A549 (cell line): ENCODE measurements around the gene DPPA5. TPM values are rescaled to one million over a fixed set of nuclear protein-coding genes. Genes with fewer than 3 reads are reported as not detected.
"Not testable (repeated sequence)": the region's sequence is repeated elsewhere in the genome, so short reads cannot be mapped to it uniquely, and the experiment has no call there.

ENCODE experiments used
- ATAC-seq, 2 experiments: fragments of 200-7000 bp in 1 of 2; fragments of >200 bp in 1 of 2; cut with Nextera tagmentation in 1 of 2; cut with Tn5 transposase in 1 of 2; 3 replicates each; pipeline versions ENCODE4 v1.8.0 to v1.9.1; 2018 to 2020; ENCODE audit warnings: mild to moderate bottlenecking in 1 of 2, moderate library complexity in 1 of 2
- CTCF ChIA-PET: fragments of 300-600 bp; sonication (Branson Sonifier 250); formaldehyde crosslinking; extraction: SDS; loops from one replicate; lab custom pipeline; 2021; ENCODE audit warnings: antibody characterized with exemption, inconsistent platforms; lab: Yijun Ruan, JAX
- POLR2A ChIA-PET: fragments of 350-600 bp; formaldehyde crosslinking; extraction: SDS; loops from one replicate; lab custom pipeline; 2021; ENCODE audit warnings: antibody characterized with exemption, inconsistent platforms; lab: Yijun Ruan, JAX
- DNase-seq, 2 experiments: peaks; one replicate each; pipeline versions ENCODE4 v3.0.0 to v3.0.0-alpha.2; 2011 to 2016; ENCODE audit warnings: low read depth in 1 of 2, low spot score in 1 of 2
- FAIRE-seq: peaks from 2 replicates; lab custom pipeline; 2011; peaks lifted over from hg19 to GRCh38; lab: Jason Lieb, UNC
- H3K27ac ChIP-seq, 2 experiments: fragments of >200 bp; sonication (Bioruptor Twin); formaldehyde crosslinking; 3 replicates each; pipeline ENCODE4 v1.5.1; 2016 to 2017
- H3K4me1 ChIP-seq: fragments of >200 bp; sonication (Bioruptor Twin); formaldehyde crosslinking; 3 replicates; pipeline ENCODE4 v1.6.1; 2016
- H3K4me2 ChIP-seq: fragments of >200 bp; sonication (Bioruptor Twin); formaldehyde crosslinking; 3 replicates; pipeline ENCODE4 v1.6.1; 2016
- H3K4me3 ChIP-seq: fragments of >200 bp; sonication (Bioruptor Twin); formaldehyde crosslinking; 3 replicates; pipeline ENCODE4 v1.5.1; 2016
- H3K9me3 ChIP-seq: fragments of >200 bp; sonication (Bioruptor Twin); formaldehyde crosslinking; 3 replicates; pipeline ENCODE4 v1.6.1; 2016
- ATOH8 ChIP-seq: fragments of 250-450 bp; sonication (Bioruptor Pico); IDR thresholded peaks from 2 replicates; pipeline ENCODE4 v1.5.0; 2020; ENCODE audit warnings: low read depth, mild to moderate bottlenecking, moderate library complexity
- BHLHE40 ChIP-seq: IDR thresholded peaks from 2 replicates; pipeline ENCODE4 v1.6.1; 2012; ENCODE audit warnings: low read depth, low read length, inconsistent platforms
- CHD4 ChIP-seq: fragments of 200-600 bp; sonication (generic); IDR thresholded peaks from 2 replicates; pipeline ENCODE4 v1.6.1; 2016; ENCODE audit warnings: antibody characterized with exemption, mild to moderate bottlenecking, borderline replicate concordance
- EHF ChIP-seq: fragments of 250-450 bp; sonication (Bioruptor Pico); IDR thresholded peaks from 2 replicates; pipeline ENCODE4 v1.5.0; 2020; ENCODE audit warnings: mild to moderate bottlenecking
- EHMT2 ChIP-seq: fragments of 200-600 bp; sonication (generic); IDR thresholded peaks from 2 replicates; pipeline ENCODE4 v1.6.1; 2016; ENCODE audit warnings: antibody characterized with exemption, low read depth, mild to moderate bottlenecking, moderate library complexity
- FOSB ChIP-seq: fragments of 250-450 bp; sonication (Bioruptor Pico); IDR thresholded peaks from 2 replicates; pipeline ENCODE4 v1.5.0; 2020; ENCODE audit warnings: mild to moderate bottlenecking, moderate library complexity
- FOSL2 ChIP-seq, 2 experiments: fragments of 450-650 bp in 1 of 2; fragments of >200 bp in 1 of 2; sonication (Bioruptor Twin) in 1 of 2; formaldehyde crosslinking; IDR thresholded peaks; 2 replicates each; pipeline versions ENCODE4 v1.5.0 to v1.6.1; 2016 to 2020; ENCODE audit warnings: mild to moderate bottlenecking in 1 of 2, moderate library complexity in 1 of 2
- GATA3 ChIP-seq: IDR thresholded peaks from 2 replicates; pipeline ENCODE4 v1.6.1; 2012; ENCODE audit warnings: borderline replicate concordance
- HES2 ChIP-seq: fragments of >200 bp; sonication (Bioruptor Twin); formaldehyde crosslinking; IDR thresholded peaks from 2 replicates; pipeline ENCODE4 v1.6.1; 2016
- HMGXB4 ChIP-seq: fragments of 250-450 bp; sonication (Bioruptor Pico); IDR thresholded peaks from 2 replicates; pipeline ENCODE4 v1.5.0; 2021; ENCODE audit warnings: mild to moderate bottlenecking, moderate library complexity, borderline replicate concordance
- HOXB5 ChIP-seq: fragments of 250-450 bp; sonication (Bioruptor Pico); IDR thresholded peaks from 2 replicates; pipeline ENCODE4 v1.5.0; 2020; ENCODE audit warnings: mild to moderate bottlenecking, moderate library complexity
- KDM1A ChIP-seq: fragments of 200-600 bp; sonication (generic); IDR thresholded peaks from 2 replicates; pipeline ENCODE4 v1.6.1; 2016; ENCODE audit warnings: low read depth, mild to moderate bottlenecking
- KDM5A ChIP-seq: fragments of 200-600 bp; sonication (generic); IDR thresholded peaks from 2 replicates; pipeline ENCODE4 v1.6.1; 2016; ENCODE audit warnings: antibody characterized with exemption, mild to moderate bottlenecking
- MAFK ChIP-seq: fragments of 450-650 bp; IDR thresholded peaks from 2 replicates; pipeline ENCODE4 v1.6.1; 2014; ENCODE audit not compliant: partially characterized antibody
- PBX3 ChIP-seq: IDR thresholded peaks from 2 replicates; pipeline ENCODE4 v1.6.1; 2012
- POLR2A ChIP-seq: IDR thresholded peaks from 2 replicates; pipeline ENCODE4 v1.6.1; 2012; ENCODE audit warnings: mild to moderate bottlenecking, low read length
- POLR2AphosphoS2 ChIP-seq: conservative IDR thresholded peaks from 2 replicates; pipeline ENCODE4 v1.6.1; 2012; ENCODE audit warnings: low read length, improper control_type of control experiment, inconsistent platforms
- RAD21 ChIP-seq, 2 experiments: fragments of >200 bp in 1 of 2; sonication (Bioruptor Twin) in 1 of 2; formaldehyde crosslinking in 1 of 2; IDR thresholded peaks in 1 of 2; conservative IDR thresholded peaks in 1 of 2; 2 replicates in 1 of 2; 3 replicates in 1 of 2; pipeline ENCODE4 v1.6.1; 2012 to 2018; ENCODE audit warnings: inconsistent platforms in 1 of 2
- RFX5 ChIP-seq: fragments of 450-650 bp; IDR thresholded peaks from 2 replicates; pipeline ENCODE4 v1.7.1; 2014; ENCODE audit warnings: antibody characterized with exemption, mild to moderate bottlenecking, moderate library complexity
- TFCP2L1 ChIP-seq: fragments of 250-450 bp; sonication (Bioruptor Pico); IDR thresholded peaks from 2 replicates; pipeline ENCODE4 v1.5.0; 2021; ENCODE audit warnings: mild to moderate bottlenecking
- TP53 ChIP-seq: fragments of 250-450 bp; sonication (Bioruptor Pico); IDR thresholded peaks from 2 replicates; pipeline ENCODE4 v1.5.0; 2021; ENCODE audit warnings: mild to moderate bottlenecking, moderate library complexity
- ZSCAN20 ChIP-seq: fragments of 250-450 bp; sonication (Bioruptor Pico); IDR thresholded peaks from 2 replicates; pipeline ENCODE4 v1.8.0; 2022; ENCODE audit warnings: mild to moderate bottlenecking, moderate library complexity
- WGBS: methylation state at CpG from one replicate; pipeline ENCODE4 v1.1.6; 2017; ENCODE audit errors: missing lambda C conversion rate; 5-methylcytosine and 5-hydroxymethylcytosine counted together
- polyA plus RNA-seq, 4 experiments: library from polyadenylated mRNA; depleted of rRNA in 3 of 4; stranded (reverse); fragments of >200 nt; fragmentation: RNase III in 1 of 4; extraction: RNeasy Plus Mini Kit Qiagen cat#74134 plus additional on column Dnase treatment in 1 of 4; gene quantifications; 2 replicates in 3 of 4; 3 replicates in 1 of 4; pipeline ENCODE4 v1.2.3, GENCODE V29; 2011 to 2017

Gene DPPA5
- polyA plus RNA-seq, 2 of the 4 experiments (the other 2 are of a cell fraction): not detected

- TF ChIP-seq EHF (CRISPR knock-in tag): no peak
Measured at GRCh38 chr6:73388433-73388799, 34.3 kb upstream of the DPPA5 start (continued).

GRCh38 chr6:73382462-73383113 is 28.5 kb upstream of the DPPA5 start:
- Histone ChIP-seq H3K4me3 (no peak overlapping the region), H3K4me1 (no peaks in the 10 kb centered on the region), H3K27ac (no peak overlapping the region), H3K4me2 (no peak overlapping the region), H3K9me3 (no peaks in the 10 kb centered on the region)
- no peak for DNase-seq
- FAIRE-seq: no peak
- ChIA-PET POLR2A (interaction anchor here (0.6 kb wide), 1 partner anchor 700 kb away, joined by 3 read pairs; no protein-coding TSS in a partner anchor), CTCF (no interaction called here)
- WGBS: 60% methylated on average over 6 of the region's 6 CpGs
- ATAC-seq: peak; percentile 47 to 66; a peak in 4 of 6 replicates
- no peak for TF ChIP-seq FOSL2 (IDR thresholded peaks at IDR 0.05)
- TF ChIP-seq FOSL2 (CRISPR knock-in tag; IDR thresholded peaks at IDR 0.05): peak; percentile 28; the same call in 1 of the 2 replicates
- TF ChIP-seq HMGXB4 (CRISPR knock-in tag): no peak
- no peak for TF ChIP-seq EHMT2
- TF ChIP-seq HOXB5: no peak
- TF ChIP-seq TP53 (CRISPR knock-in tag): no peak
- TF ChIP-seq CHD4: no peak
- TF ChIP-seq KDM1A: no peak

- POLR2A ChIA-PET, H3K4me1 ChIP-seq, H3K27ac ChIP-seq, ATAC-seq, CTCF ChIA-PET, DNase-seq, FAIRE-seq, H3K4me2 ChIP-seq, H3K9me3 ChIP-seq, H3K4me3 ChIP-seq: not testable (repeated sequence)
- WGBS: 91% methylated on average over 10 of the region's 10 CpGs
Measured at GRCh38 chr6:73381531-73381930, 27.5 kb upstream of the DPPA5 start.

- FAIRE-seq: no peak
- Histone ChIP-seq H3K9me3 (no peaks in the 10 kb centered on the region), H3K4me3 (no peak overlapping the region), H3K4me2 (no peak overlapping the region), H3K27ac (no peak overlapping the region), H3K4me1 (peaks cover 8% of the 10 kb centered on the region; the same call in 2 of the 3 replicates)
- ATAC-seq: no peak
- no peak for DNase-seq
- ChIA-PET POLR2A (no interaction called here), CTCF (interaction anchor here (1.3 kb wide), 1 partner anchor 12 kb away, joined by 3 read pairs; no protein-coding TSS in a partner anchor)
- 60% methylated on average over 3 of the region's 3 CpGs for WGBS
- TF ChIP-seq ZSCAN20 (CRISPR knock-in tag) (no peak), RFX5 (no peak), RAD21 (conservative IDR thresholded peaks at IDR 0.05 in 1 of 2, IDR thresholded peaks at IDR 0.05 in 1 of 2) (no peak), KDM1A (no peak), ATOH8 (CRISPR knock-in tag) (no peak), TP53 (CRISPR knock-in tag) (no peak), GATA3 (no peak), POLR2AphosphoS2 (no peak), POLR2A (no peak), BHLHE40 (no peak), FOSB (CRISPR knock-in tag) (no peak), MAFK (no peak), TFCP2L1 (no peak), PBX3 (no peak), KDM5A (no peak), HES2 (no peak)
Measured at GRCh38 chr6:73377225-73377624, 23.1 kb upstream of the DPPA5 start.
